Caco-2 (cell line): Measurements from ENCODE around the gene GINS1. TPM values are rescaled to one million over a fixed set of nuclear protein-coding genes. Genes with fewer than 3 reads are reported as not detected.

ENCODE experiments used
- BruUV-seq: library from RNA; stranded (reverse); fragments of 400-500 nt; replicated peaks from 2 replicates; lab custom pipeline; 2021; lab: Mats Ljungman, UMichigan
- CTCF ChIA-PET: fragments of 300-600 bp; sonication (Branson Sonifier 250); formaldehyde crosslinking; loops from one replicate; lab custom pipeline; 2022; ENCODE audit warnings: antibody characterized with exemption; lab: Charles Lee
- POLR2A ChIA-PET: fragments of 300-600 bp; sonication (Branson Sonifier 250); formaldehyde crosslinking; loops from one replicate; lab custom pipeline; 2022; ENCODE audit warnings: antibody characterized with exemption; lab: Charles Lee
- DNase-seq, 2 experiments: peaks; one replicate each; pipeline versions ENCODE4 v3.0.0 to v3.0.0-alpha.2; 2020 to 2022
- H3K27me3 ChIP-seq: replicated peaks from 2 replicates; pipeline ENCODE4 v1.6.0; 2011; ENCODE audit warnings: low read length; ENCODE audit not compliant: control insufficient read depth, insufficient read depth
- H3K36me3 ChIP-seq: 2 replicates; pipeline ENCODE4 v1.5.1; 2011; ENCODE audit warnings: low read length; ENCODE audit not compliant: control insufficient read depth, insufficient read depth
- H3K4me1 ChIP-seq: fragments of 250-450 bp; sonication (Bioruptor Pico); 2 replicates; pipeline ENCODE4 v1.5.1; 2020; ENCODE audit warnings: mild to moderate bottlenecking
- H3K4me3 ChIP-seq: 2 replicates; pipeline ENCODE4 v1.5.1; 2011; ENCODE audit warnings: low read depth, mild to moderate bottlenecking, control low read depth, low read length
- H3K9me3 ChIP-seq: fragments of 250-450 bp; sonication (Bioruptor Pico); 2 replicates; pipeline ENCODE4 v1.5.1; 2020; ENCODE audit warnings: mild to moderate bottlenecking, moderate library complexity
- H3K27ac Mint-ChIP-seq: one replicate; pipeline ENCODE4 v1.8.0; 2022; ENCODE audit warnings: mixed read lengths; ENCODE audit not compliant: unreplicated experiment
- H3K27me3 Mint-ChIP-seq: one replicate; pipeline ENCODE4 v1.8.0; 2022; ENCODE audit warnings: mixed read lengths; ENCODE audit not compliant: insufficient read depth, unreplicated experiment
- H3K36me3 Mint-ChIP-seq: one replicate; pipeline ENCODE4 v1.8.0; 2022; ENCODE audit warnings: mild to moderate bottlenecking, mixed read lengths; ENCODE audit not compliant: insufficient read depth, unreplicated experiment
- H3K4me1 Mint-ChIP-seq: one replicate; pipeline ENCODE4 v1.8.0; 2022; ENCODE audit warnings: low read depth, mixed read lengths; ENCODE audit not compliant: unreplicated experiment
- H3K4me3 Mint-ChIP-seq: one replicate; pipeline ENCODE4 v1.8.0; 2022; ENCODE audit warnings: mild to moderate bottlenecking, moderate library complexity, mixed read lengths; ENCODE audit not compliant: unreplicated experiment
- H3K9me3 Mint-ChIP-seq: one replicate; pipeline ENCODE4 v1.8.0; 2022; ENCODE audit warnings: mixed read lengths; ENCODE audit not compliant: unreplicated experiment
- CTCF ChIP-seq, 2 experiments: fragments of 200-600 bp in 1 of 2; IDR thresholded peaks; 1 replicate in 1 of 2; 2 replicates in 1 of 2; pipeline versions ENCODE4 v1.5.1 to v1.8.0; 2011 to 2022; ENCODE audit warnings: antibody characterized with exemption in 1 of 2, control low read depth in 1 of 2, inconsistent platforms in 1 of 2, low read depth in 1 of 2, low read length in 1 of 2, mild to moderate bottlenecking in 1 of 2, moderate library complexity in 1 of 2; ENCODE audit not compliant: insufficient read depth in 1 of 2, severe bottlenecking in 1 of 2, unreplicated experiment in 1 of 2
- intact Hi-C: fragments of 100-400 bp; cut with micrococcal nuclease; formaldehyde crosslinking; loops from one replicate; pipeline ENCODE4 v1.10.0; 2022; ENCODE audit not compliant: unreplicated experiment
- total RNA-seq: library from RNA; stranded (reverse); gene quantifications from 2 replicates; pipeline ENCODE4 v1.2.3, GENCODE V29; 2022

GINS1 gene
- total RNA-seq, 1 experiment from 2014 or later = 50.9 TPM

- Histone ChIP-seq H3K9me3 (no peaks in the 10 kb centered on the region), H3K27me3 (no peaks in the 10 kb centered on the region), H3K4me3 (no peak overlapping the region), H3K4me1 (peaks cover 30% of the 10 kb centered on the region), H3K36me3 (peaks cover 2% of the 10 kb centered on the region; the same call in 1 of the 2 replicates)
- peaks cover 29% of the 10 kb centered on the region for H3K4me1 Mint-ChIP-seq
- H3K9me3 Mint-ChIP-seq = no peaks in the 10 kb centered on the region
- no peak overlapping the region for H3K4me3 Mint-ChIP-seq
- POLR2A ChIA-PET = no interaction called here
- no peak for TF ChIP-seq CTCF (IDR thresholded peaks at IDR 0.05; ENCODE audit: insufficient read depth in 1 of 2, low read depth in 1 of 2, low read length in 1 of 2, severe bottlenecking in 1 of 2, unreplicated experiment in 1 of 2)
- no peak for DNase-seq
- CTCF ChIA-PET = no interaction called here
- no peaks in the 10 kb centered on the region for H3K27me3 Mint-ChIP-seq
- H3K27ac Mint-ChIP-seq = no peak overlapping the region
- peaks cover 35% of the 10 kb centered on the region for H3K36me3 Mint-ChIP-seq
- intact Hi-C loops = no loop called here
- no TSS peak for BruUV-seq
Measured at GRCh38 chr20:25376236-25376635, 31.2 kb upstream of the GINS1 start.

- H3K4me1 Mint-ChIP-seq = peaks cover 32% of the 10 kb centered on the region
Measured at GRCh38 chr20:25376886-25377285, 30.6 kb upstream of the GINS1 start.

GRCh38 chr20:25378189-25378883 is 29.1 kb upstream of the GINS1 start:
- CTCF ChIA-PET = interaction anchor here (0.5 to 1.3 kb wide), 6 partner anchors 13 to 67 kb away, joined by 3 to 6 read pairs (median 4); partner anchors contain the start of gene ABHD12
- intact Hi-C loops = loop anchor here (1.0 kb wide), 2 partner anchors 20 to 24 kb away; no protein-coding TSS in a partner anchor
- H3K27ac Mint-ChIP-seq = peak overlapping the region; percentile 62

More at GRCh38 chr20:25376886-25377285, 30.6 kb upstream of the GINS1 start:
- ChIA-PET CTCF (no interaction called here), POLR2A (no interaction called here)
- intact Hi-C loops = no loop called here
- Mint-ChIP-seq H3K27ac (no peak overlapping the region), H3K27me3 (no peaks in the 10 kb centered on the region), H3K4me3 (no peak overlapping the region), H3K9me3 (no peaks in the 10 kb centered on the region), H3K36me3 (peaks cover 38% of the 10 kb centered on the region)
- no peak for DNase-seq
- peaks cover 31% of the 10 kb centered on the region for H3K4me1 ChIP-seq
- H3K4me3 ChIP-seq = no peak overlapping the region
- H3K36me3 ChIP-seq = peaks cover 2% of the 10 kb centered on the region; the same call in 1 of the 2 replicates
- H3K27me3 ChIP-seq = no peaks in the 10 kb centered on the region
- TF ChIP-seq CTCF (IDR thresholded peaks at IDR 0.05; ENCODE audit: insufficient read depth in 1 of 2, low read depth in 1 of 2, low read length in 1 of 2, severe bottlenecking in 1 of 2, unreplicated experiment in 1 of 2) = no peak
- no TSS peak for BruUV-seq
- no peaks in the 10 kb centered on the region for H3K9me3 ChIP-seq

More at GRCh38 chr20:25378189-25378883, 29.1 kb upstream of the GINS1 start:
- no peaks in the 10 kb centered on the region for H3K9me3 Mint-ChIP-seq
- POLR2A ChIA-PET = interaction anchor here (0.5 to 1.6 kb wide), 5 partner anchors 14 to 1494 kb away, joined by 5 to 11 read pairs (median 6); partner anchors contain the start of gene GINS1
- TF ChIP-seq CTCF (IDR thresholded peaks at IDR 0.05; ENCODE audit: insufficient read depth in 1 of 2, low read depth in 1 of 2, low read length in 1 of 2, severe bottlenecking in 1 of 2, unreplicated experiment in 1 of 2) = no peak
- H3K36me3 Mint-ChIP-seq = peaks cover 47% of the 10 kb centered on the region
- no peak overlapping the region for H3K4me3 ChIP-seq
- peaks cover 34% of the 10 kb centered on the region for H3K4me1 ChIP-seq
- H3K4me1 Mint-ChIP-seq = peaks cover 45% of the 10 kb centered on the region
- no peaks in the 10 kb centered on the region for H3K9me3 ChIP-seq
- H3K36me3 ChIP-seq = peaks cover 6% of the 10 kb centered on the region; the same call in 1 of the 2 replicates
- BruUV-seq = no TSS peak
- H3K27me3 ChIP-seq = no peaks in the 10 kb centered on the region
- H3K4me3 Mint-ChIP-seq = peak overlapping the region; percentile 30
- no peaks in the 10 kb centered on the region for H3K27me3 Mint-ChIP-seq
- peak; percentile 72 to 76 for DNase-seq
